ENCODE results near the gene CACTIN.

The CACTIN gene

GRCh38 chr19:3580156-3580934 is 46.2 kb downstream of the CACTIN start:
- no peaks in the 10 kb centered on the region for H3K9me3 ChIP-seq (replicated peaks in 1 of 11)
- peaks cover 0 to 17% (median 6%) of the 10 kb centered on the region in 10 experiments; a peak in 14 of 20 replicates for H3K4me1 ChIP-seq
- no peak overlapping the region for H3K4me3 ChIP-seq
- H3K27ac ChIP-seq, result no peak overlapping the region
- H3K9ac ChIP-seq, result peak overlapping the region in 1 of 11 experiments; percentile 17; a peak in 1 of 22 replicates
- H3K36me3 ChIP-seq, result peaks cover 15 to 28% (median 22%) of the 10 kb centered on the region in 11 experiments
- peaks cover 0 to 28% (median 4%) of the 10 kb centered on the region in 11 experiments; a peak in 14 of 22 replicates for H4K20me1 ChIP-seq
- TF ChIP-seq Cebpa-rat (IDR thresholded peaks at IDR 0.05), result no peak
- H3K27me3 ChIP-seq, result peaks cover 12 to 22% (median 19%) of the 10 kb centered on the region in 11 experiments
- H3K4me2 ChIP-seq, result peak overlapping the region in 2 of 11 experiments; percentile 17 to 22; a peak in 1 of 22 replicates

GRCh38 chr19:3578390-3578789 is 48.2 kb downstream of the CACTIN start:
- H3K9me3 ChIP-seq (replicated peaks in 1 of 11), result no peaks in the 10 kb centered on the region
- no peak overlapping the region for H3K9ac ChIP-seq
- H3K4me1 ChIP-seq, result peaks cover 0 to 22% (median 5%) of the 10 kb centered on the region in 10 experiments; a peak in 9 of 20 replicates
- no peak overlapping the region for H3K4me2 ChIP-seq
- H3K4me3 ChIP-seq, result no peak overlapping the region
- peaks cover 0 to 41% (median 16%) of the 10 kb centered on the region in 11 experiments; a peak in 16 of 22 replicates for H4K20me1 ChIP-seq
- TF ChIP-seq Cebpa-rat (IDR thresholded peaks at IDR 0.05), result no peak
- H3K27ac ChIP-seq, result no peak overlapping the region
- H3K36me3 ChIP-seq, result peaks cover 15 to 40% (median 32%) of the 10 kb centered on the region in 11 experiments
- H3K27me3 ChIP-seq, result peaks cover 0 to 3% (median 0%) of the 10 kb centered on the region in 11 experiments; a peak in 7 of 22 replicates

DNA sequence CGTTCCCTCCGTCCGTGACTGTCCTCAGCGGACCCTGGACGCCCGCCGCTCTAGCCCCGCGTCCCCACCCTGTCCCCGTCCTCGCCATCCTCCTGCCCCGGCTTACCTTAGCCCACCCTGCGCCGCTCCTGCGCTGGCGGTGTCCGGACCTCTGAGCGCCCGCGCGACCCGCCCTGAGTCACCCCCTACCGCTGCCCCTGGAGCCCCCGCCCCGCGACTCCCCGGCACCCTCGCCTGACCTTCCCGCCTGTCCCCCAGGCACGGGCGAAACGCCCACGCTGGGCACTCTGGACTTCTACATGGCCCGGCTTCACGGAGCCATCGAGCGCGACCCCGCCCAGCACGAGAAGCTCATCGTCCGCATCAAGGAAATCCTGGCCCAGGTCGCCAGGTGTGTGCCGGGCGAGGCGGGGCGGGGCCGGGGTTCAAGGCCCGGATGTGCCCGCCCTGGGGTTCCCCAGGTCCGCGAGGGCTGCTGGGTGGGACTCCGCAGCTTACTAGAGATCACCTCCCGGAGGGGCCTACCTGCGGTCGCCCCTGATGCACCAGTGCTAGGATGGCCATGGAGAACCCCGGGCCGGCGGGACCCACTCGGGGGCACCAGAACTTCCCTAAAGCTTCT is 48.8 kb downstream of the CACTIN start:
- H3K9me3 ChIP-seq (replicated peaks in 1 of 11), result no peaks in the 10 kb centered on the region
- H3K27ac ChIP-seq, result no peak overlapping the region
- TF ChIP-seq Cebpa-rat (IDR thresholded peaks at IDR 0.05), result no peak
- H3K4me2 ChIP-seq, result no peak overlapping the region
- H3K27me3 ChIP-seq, result no peaks in the 10 kb centered on the region
- peaks cover 15 to 40% (median 32%) of the 10 kb centered on the region in 11 experiments for H3K36me3 ChIP-seq
- peaks cover 0 to 46% (median 17%) of the 10 kb centered on the region in 11 experiments; a peak in 16 of 22 replicates for H4K20me1 ChIP-seq
- no peak overlapping the region for H3K9ac ChIP-seq
- peaks cover 0 to 22% (median 5%) of the 10 kb centered on the region in 10 experiments; a peak in 9 of 20 replicates for H3K4me1 ChIP-seq
- H3K4me3 ChIP-seq, result no peak overlapping the region

DNA sequence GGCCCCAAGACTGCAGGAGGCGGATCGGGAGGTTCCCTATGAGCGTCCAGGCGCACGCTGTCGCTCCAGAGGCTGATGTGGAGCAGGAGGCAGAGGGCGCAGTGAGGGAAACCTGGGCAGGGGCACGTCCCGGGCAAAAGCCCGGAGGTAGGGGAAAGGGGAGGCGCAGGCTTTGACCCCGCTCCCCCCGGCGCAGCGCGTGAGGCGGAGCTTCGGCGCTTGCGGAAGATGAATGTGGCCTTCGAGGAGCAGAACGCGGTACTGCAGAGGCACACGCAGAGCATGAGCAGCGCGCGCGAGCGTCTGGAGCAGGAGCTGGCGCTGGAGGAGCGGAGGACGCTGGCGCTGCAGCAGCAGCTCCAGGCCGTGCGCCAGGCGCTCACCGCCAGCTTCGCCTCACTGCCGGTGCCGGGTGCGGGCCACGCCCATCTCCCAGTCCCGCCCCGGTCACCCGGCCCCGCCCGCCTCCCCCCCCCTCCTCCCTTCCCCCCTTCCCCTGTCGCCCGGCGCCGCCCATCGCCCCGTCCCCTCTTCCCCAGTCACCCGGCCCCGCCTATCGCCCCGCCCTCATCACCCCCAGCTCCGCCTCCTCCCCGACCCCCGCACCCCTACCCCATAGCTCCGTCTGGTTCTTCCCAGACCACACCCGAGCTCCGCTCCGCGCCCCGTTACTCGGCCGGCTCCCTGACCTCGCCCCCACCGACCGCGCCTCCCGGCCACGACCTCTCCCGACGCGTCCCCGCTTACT is 49.7 kb downstream of the CACTIN start:
- Histone ChIP-seq H3K9ac (no peak overlapping the region), H4K20me1 (peaks cover 0 to 46% (median 17%) of the 10 kb centered on the region in 11 experiments; a peak in 16 of 22 replicates), H3K27me3 (no peaks in the 10 kb centered on the region), H3K36me3 (peaks cover 15 to 40% (median 32%) of the 10 kb centered on the region in 11 experiments), H3K27ac (no peak overlapping the region), H3K4me1 (peaks cover 4 to 26% (median 10%) of the 10 kb centered on the region in 10 experiments), H3K4me3 (no peak overlapping the region), H3K4me2 (no peak overlapping the region), H3K9me3 (replicated peaks in 1 of 11) (no peaks in the 10 kb centered on the region)
- no peak for TF ChIP-seq Cebpa-rat (IDR thresholded peaks at IDR 0.05)

DNA sequence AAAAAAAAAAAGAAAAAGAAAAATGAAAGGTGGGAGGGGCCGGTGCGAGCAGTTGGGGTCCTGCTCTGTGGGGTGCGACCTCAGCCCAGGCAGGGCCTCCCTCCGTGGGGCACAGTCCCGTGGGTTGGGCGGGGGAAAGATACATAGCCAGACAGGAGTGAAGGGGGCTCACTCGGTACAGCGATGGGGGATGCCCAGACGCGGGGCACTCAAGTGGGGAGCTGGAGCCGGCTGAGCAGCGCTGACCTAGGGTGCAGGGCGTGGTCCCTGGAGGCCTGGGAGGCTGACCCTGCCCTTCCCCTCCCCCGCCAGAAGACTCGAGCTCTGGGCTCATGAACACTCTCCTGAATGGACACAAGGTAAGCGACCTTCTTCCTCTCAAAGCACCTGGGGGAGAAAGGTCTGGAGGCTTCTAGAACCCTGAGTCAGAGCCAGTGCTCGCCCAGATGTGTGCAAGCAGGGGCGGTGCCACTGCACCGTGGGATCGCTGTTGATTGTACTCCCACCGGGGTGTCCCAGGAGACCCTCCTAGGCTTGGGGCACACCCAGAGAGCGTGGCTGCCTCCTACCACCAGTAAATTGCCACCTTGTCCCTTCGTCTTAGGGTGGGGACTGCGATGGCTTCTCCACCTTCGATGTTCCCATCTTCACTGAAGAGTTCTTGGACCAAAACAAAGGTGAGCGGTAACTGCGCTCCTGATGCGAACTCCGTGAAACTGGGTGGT is 50.5 kb downstream of the CACTIN start:
- no peak overlapping the region for H3K27ac ChIP-seq
- H3K9ac ChIP-seq, result no peak overlapping the region
- peaks cover 0 to 46% (median 17%) of the 10 kb centered on the region in 11 experiments; a peak in 16 of 22 replicates for H4K20me1 ChIP-seq

DNA sequence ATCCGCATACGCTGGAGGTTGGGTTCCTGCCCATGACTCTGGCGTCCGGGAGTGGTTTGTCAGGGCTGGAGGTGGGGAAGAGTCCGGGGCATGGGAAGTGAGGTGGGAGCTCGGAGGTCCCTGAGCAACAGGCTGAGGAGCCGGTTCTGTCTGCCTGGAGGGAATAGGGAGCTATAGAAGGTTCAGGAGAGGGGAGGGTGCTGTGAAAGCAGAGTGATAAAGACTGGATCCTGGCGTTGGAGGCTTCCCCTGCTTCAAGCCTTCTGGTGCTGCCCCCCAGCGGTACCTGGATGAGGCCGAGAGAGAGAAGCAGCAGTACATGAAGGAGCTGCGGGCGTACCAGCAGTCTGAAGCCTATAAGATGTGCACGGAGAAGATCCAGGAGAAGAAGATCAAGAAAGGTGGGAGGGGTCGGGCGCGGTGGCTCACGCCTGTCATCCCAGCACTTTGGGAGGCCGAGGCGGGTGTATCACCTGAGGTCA is 51.3 kb downstream of the CACTIN start:
- Histone ChIP-seq H3K4me3 (no peak overlapping the region), H3K9ac (no peak overlapping the region), H3K4me2 (no peak overlapping the region), H4K20me1 (peaks cover 0 to 46% (median 17%) of the 10 kb centered on the region in 11 experiments; a peak in 16 of 22 replicates), H3K4me1 (peaks cover 9 to 34% (median 15%) of the 10 kb centered on the region in 10 experiments), H3K27me3 (no peaks in the 10 kb centered on the region), H3K27ac (no peak overlapping the region), H3K9me3 (replicated peaks in 1 of 11) (no peaks in the 10 kb centered on the region), H3K36me3 (peaks cover 15 to 40% (median 32%) of the 10 kb centered on the region in 11 experiments)
- TF ChIP-seq Cebpa-rat (IDR thresholded peaks at IDR 0.05), result no peak

More for the DNA sequence above, 50.5 kb downstream of the CACTIN start:
- no peak overlapping the region for H3K4me3 ChIP-seq
- H3K36me3 ChIP-seq, result peaks cover 15 to 40% (median 32%) of the 10 kb centered on the region in 11 experiments
- peaks cover 9 to 34% (median 15%) of the 10 kb centered on the region in 10 experiments for H3K4me1 ChIP-seq
- H3K9me3 ChIP-seq (replicated peaks in 1 of 11), result no peaks in the 10 kb centered on the region
- no peak overlapping the region for H3K4me2 ChIP-seq
- TF ChIP-seq Cebpa-rat (IDR thresholded peaks at IDR 0.05), result no peak
- H3K27me3 ChIP-seq, result no peaks in the 10 kb centered on the region

- Histone ChIP-seq H3K9ac (peak overlapping the region in 10 of 11 experiments; percentile 87 to 96 (median 93); a peak in 18 of 22 replicates), H3K4me2 (peak overlapping the region; percentile 82 to 96 (median 91)), H3K4me1 (peaks cover 7 to 34% (median 11%) of the 10 kb centered on the region in 10 experiments), H3K36me3 (peaks cover 15 to 40% (median 32%) of the 10 kb centered on the region in 11 experiments), H3K4me3 (peak overlapping the region; percentile 84 to 99 (median 93)), H3K27me3 (no peaks in the 10 kb centered on the region), H3K9me3 (replicated peaks in 1 of 11) (no peaks in the 10 kb centered on the region), H3K27ac (peak overlapping the region in 9 of 11 experiments; percentile 85 to 95 (median 89); a peak in 14 of 22 replicates), H4K20me1 (peaks cover 0 to 43% (median 17%) of the 10 kb centered on the region in 11 experiments; a peak in 16 of 22 replicates)
- no peak for TF ChIP-seq Cebpa-rat (IDR thresholded peaks at IDR 0.05)
Measured at GRCh38 chr19:3573858-3574637, 52.5 kb downstream of the CACTIN start.
